Measurements from ENCODE around the gene PTPN6.

Gene PTPN6

DNA sequence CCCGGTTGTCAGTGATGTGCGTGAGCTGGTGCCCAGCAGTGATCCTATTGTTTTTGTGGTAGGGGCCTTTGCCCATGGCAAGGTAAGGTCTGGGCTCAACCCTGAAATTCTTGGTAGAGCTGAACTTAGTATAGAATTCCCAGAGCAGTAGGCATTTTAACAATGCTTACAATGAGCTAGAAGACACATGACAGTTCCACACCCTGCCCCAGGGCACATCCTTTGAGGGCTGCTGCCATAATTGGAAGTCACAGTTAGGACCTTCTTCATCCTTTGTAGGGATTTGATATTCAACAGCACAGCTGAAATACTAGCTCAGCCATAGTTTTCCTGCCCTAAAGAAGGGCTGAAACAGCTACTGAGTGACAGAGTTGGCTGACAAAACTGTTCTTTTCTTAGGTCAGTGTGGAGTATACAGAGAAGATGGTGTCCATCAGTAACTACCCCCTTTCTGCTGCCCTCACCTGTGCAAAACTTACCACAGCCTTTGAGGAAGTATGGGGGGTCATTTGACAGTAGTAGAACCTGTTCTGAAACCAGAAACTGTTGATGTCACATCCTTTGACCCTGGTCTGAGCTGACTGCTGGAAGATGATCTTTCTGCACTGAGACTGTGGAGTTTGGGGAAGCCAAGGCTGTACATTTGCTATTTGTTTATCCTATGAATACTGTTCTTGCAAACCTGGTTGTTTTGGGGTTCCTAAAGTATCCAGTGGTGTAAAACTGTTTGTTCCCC is 24.3 kb downstream of the PTPN6 start:
- DNase-seq = no peak

DNA sequence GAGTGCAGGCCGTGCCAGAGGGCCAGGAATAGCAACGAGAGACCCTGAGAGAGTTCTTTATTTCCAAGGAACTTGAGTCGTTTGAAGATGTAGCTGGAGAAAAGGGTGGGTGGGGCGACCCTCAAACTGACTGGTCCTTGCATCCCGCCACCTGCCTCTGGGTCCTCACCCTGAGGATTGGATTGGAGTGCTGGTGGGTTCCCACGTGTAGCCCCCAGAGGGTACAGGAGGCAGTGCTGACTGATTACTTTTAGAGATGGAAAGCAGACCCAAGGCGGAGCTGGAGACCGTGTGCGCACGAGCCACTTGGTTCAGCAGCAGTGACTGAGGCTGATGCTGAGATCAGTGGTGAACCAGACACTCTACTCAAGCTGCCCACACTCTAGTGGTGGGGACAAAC is 26.5 kb downstream of the PTPN6 start:
- DNase-seq = no peak

DNA sequence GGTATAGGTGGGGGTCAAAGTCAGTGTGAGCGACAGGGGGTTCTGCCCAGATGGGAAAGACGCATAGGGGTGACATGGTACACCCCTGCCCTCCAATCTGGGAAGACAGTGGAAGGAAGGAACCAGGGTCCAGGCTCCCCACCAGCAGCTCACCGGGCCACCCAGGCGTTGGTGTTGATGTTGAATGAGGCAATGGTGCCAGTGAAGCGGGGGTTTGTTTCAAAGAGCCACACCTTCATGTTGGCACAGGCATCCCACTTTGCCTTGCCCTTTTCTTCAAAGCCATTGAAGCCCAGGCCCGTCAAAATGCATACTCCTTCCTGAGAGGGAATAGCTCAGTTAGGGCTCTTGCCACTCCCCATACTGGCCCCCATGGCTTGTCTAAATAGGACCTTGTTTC is 27.0 kb downstream of the PTPN6 start:
- DNase-seq = no peak

DNA sequence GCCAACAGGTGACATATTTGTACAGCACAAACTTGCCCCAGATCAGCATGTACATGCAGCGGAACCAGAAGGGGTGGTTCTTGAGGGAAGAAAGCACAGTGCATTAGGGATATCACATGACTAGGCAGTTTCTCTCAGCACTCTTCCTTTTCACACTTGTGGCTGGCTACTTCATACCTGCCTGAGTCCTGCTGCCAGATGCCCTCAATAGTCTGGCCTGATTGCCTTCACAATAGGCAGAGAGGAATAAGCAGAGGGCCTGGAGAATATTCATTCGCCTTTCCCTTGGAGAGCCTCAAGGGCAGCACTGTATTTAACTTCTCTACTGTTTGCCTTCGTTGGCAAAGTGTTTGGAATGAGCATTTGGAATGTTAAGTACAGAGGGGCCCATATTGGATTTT is 27.5 kb downstream of the PTPN6 start:
- no peak for DNase-seq

DNA sequence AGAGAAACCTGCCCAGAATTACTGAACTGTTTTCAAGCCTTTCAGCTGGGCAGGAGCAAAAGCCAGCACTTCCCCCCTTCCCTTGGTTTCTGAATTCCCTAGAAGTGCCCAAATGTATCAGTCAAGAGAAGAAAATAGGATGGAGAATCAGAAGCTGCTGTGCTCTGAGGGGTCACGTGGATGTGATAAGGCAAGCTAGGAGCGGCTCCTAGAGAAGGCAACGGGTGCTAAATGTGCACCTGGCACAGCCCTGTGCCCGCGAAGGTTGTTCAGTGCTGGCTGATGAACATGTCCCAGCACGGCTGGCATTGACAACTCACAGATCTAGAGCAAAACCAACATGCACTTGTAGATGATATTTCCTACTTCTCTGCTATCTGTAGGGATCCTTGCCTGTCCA is 27.9 kb downstream of the PTPN6 start:
- no peak for DNase-seq

DNA sequence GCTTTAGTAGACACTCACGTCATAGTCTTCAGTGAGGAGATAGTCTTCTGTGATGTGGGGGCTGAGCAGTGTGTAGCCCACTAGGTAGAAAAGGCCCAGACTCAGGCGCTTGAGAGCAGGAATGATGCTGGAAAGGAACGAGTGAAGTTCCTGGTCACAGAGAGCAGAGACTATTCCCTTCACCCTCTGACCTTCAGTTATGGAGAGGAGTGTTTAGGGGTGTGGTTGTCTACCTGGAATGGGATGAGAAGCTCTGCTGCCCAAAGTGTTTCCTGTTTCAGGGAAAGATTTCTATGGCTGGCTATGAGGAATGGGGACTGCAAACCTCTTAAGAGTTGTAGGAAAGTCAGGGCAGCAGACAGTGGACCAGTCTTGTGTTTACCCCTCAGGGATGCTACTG is 28.3 kb downstream of the PTPN6 start:
- no peak for DNase-seq

DNA sequence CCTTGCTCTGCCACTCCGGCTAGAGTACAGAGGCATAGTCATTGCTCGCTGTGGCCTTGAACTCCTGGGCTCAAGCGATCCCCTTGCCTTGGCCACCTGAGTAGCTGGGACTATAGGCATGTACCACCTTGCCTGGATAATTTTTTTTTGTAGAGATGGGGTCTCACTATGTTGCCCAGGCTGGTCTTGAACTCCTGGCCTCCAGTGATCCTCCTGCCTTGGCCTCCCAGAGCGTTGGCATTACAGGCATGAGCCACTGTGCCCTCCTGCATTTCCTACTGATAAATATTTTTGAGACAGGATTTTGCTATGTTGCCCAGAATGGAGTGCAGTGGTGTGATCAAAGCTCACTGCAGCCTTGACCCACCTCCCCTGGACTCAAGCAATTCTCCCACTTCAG is 28.9 kb downstream of the PTPN6 start:
- no peak for DNase-seq

DNA sequence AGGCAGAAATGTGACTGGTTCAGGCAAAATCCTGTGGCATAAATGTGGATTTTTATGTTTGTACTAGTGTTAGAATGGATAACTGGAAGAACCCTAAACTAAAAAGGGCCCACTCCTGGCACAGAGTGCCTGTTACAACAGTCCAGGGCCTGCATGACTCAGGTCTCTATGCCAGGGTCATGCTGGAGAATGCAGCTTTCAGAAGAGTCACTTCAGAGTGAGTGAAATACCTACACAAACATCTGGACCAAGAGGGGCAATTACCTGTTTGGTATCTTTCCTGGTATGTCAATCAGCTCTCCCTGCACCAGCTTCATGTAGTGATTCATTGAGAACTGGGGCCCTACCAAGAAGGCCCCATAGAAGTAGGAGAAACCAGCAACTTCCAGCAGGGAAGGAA is 29.6 kb downstream of the PTPN6 start:
- no peak for DNase-seq

DNA sequence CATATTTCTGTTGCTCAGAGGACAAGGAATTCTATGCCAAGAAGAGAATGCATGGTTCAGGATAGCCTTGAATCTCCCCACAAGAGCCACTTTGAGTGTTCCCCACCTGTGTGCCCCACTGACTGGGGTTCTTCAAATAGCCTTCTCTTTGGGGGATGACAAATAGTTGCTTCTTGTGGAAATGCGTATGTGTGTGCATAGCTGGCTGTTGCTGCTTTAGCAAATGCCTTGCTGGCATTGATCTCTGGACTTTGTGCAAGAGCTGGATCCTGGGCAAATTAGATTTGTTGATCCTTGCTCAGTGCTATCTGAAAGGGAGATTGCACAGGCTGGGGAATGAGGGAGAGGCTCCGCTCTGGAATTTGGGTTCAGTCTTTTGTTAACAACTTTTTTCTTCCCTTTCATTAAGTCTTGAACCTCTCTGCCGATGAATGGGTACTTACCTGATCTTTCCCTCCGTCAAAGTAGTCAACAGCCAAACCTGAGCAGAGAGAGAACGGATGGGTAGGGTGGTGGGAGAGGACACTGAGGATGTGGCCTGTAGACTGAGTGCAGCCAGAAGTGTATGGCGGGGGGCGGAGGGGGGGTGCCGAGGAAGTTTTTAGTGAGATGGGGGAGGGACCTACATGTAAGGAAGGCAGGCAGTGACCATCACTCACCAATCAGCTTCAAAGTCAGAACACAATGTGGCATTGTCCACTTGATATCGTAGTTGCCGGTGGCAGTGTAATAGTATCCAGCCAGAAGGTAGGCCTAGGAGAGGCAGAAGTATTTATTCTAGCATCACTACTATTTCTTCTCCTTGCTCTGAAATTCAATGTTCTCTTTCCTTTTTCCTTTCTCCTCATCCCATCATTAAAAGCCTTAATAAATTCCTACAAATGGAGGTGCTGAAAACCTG is 30.2 kb downstream of the PTPN6 start:
- DNase-seq = no peak

DNA sequence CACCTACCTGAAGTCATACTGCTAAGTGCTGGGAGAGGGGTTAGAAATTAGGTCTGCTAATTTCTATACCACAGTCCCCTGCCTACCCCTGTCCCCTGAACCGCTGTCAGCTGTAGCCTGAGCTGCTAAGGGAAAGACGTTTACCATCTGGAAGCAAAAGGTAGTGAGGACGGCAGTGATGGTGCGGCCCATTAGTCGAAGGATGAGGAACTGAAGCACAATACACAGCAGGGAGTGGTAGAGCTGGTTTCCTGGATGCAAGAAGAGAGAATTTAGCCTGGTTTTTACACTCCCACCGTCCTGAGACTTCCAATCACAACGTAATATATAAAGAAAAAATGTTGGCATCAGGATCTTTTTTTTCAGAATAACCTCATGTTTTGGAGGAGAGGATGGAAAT is 31.4 kb downstream of the PTPN6 start:
- no peak for DNase-seq

DNA sequence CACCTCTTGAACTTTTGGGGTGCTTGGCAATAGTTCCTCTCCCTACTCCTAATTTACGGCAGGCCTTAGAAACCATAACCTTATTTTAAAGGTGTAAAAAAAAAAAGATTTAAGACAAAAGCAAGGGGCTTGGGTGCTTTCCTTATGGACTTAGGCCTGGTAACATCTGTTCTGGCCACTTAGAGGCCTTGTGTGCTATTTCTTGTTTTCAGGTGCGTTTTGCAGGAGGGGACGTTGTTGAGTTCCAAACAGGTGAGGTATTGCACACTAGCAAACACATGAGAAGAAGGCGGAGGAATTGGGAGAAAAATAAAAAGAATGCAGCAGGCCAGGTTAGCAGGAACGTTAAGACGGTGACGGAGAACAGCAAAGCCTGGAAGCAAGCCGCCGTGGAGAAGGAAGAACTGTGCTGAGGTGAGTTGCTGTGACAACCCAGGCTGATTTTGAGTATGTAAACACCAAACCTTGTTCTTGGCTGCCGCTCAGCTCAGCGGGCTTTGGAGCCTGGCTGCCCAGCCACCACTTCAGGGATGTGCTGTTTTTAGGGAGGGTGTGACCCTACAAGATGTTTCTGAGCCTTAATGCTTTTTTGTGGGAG is 36.9 kb downstream of the PTPN6 start:
- no peak for DNase-seq

DNA sequence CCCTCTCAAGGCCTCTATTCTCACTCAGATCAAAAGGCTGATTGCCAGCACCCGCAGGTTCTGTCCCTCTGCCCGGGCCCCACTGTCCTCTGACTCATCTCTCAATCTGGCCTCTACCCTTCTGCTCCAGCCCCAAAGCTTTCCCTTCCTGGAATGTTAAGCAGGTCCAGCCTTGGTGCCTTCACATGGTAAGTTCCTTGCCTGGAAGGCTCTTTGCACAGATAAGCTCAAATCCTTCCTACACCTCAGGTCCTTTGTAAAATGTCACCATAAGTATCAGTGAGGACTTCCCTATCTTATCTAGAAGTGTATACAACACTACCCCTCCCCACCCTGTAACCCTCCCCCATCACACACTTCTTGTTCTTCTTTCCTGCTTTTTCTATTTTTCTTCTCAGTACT is 44.9 kb downstream of the PTPN6 start:
- no peak for DNase-seq

DNA sequence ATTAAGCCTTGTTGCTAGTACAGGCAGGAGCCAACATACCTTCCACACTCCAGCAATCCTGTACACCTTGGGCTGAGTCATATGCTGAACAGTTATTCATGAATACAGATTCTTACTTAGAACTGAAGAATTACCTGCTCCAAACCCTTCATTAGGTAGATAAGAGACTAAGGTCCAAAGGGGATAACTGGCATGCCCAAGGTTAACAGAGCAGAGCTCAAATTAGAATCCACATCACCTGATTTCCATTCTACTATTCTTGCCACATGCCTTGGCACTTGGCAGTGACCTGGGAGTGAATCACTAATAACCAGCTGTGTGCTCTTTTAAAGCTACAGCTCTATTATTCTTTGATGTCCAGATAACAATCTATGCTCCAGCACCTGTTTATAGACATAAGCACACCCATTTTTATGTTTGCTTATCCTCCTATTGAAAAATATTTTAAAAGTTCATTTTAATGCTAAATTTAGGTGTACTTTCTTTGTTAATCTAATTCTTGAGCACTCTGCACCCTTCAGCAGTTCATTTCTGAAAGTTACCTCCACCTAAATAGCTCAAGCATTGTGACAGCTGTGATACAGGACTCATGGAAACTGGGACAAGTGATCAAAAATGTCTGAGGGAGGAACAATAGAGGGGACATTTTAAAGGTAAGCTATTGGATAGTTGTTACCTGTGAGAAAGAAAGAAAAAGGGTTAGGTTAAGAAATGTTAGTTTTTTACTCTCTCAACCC is 47.7 kb downstream of the PTPN6 start:
- no peak for DNase-seq

DNA sequence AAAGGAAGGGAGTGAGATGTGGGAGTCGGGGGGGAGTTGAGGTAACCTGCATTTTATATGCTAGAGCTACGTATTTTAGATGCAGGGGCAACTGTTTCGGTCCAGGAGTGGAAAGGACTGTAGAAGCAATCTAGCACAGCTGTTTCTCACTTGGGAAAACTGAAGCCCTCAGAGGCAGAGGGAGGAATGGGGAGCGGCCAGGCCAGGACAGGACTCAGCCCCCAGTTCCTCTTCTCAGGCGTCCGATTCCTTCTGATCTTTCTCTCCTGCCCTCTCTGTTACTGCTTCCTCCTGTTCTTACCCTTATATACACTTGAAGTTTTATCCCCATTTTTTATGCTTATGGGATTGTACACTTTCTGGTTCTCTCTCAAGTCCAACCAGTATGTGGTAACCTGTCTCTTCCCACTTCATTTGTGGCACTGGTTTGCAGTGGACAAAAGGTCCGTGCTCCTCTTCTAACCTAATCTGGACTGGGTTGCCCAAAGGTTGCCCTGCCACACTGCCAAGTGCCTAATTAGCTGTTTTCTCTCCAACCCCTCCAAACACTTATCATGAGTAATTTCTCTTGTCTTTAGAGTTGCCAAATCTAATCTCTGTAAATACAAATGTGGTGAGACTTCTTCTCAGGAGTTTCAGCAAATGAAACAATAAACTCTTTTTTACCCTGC is 50.9 kb downstream of the PTPN6 start:
- DNase-seq = no peak

DNA sequence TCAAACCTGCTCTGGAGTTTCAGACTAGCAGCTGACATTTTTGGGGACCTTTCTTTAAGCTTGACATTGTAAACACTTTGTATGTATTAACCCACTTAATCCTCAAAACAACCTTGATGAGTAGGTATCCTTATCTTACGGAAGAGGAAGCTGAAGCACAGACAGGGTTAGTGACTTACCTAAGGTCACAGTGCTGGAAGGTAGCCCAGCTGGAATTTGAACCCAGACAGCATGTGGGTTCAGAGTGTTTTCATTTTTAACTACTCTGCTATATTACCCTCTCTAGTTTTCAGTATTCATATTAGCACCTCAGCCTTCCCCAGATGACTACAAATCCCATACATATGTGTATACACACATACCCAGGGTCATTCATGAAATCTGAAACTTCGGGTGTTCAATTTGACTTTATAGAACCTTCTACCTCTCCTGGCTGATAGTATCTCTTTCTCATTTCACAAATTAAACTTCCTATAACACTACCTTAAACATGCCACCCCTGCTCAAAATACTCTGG is 53.2 kb downstream of the PTPN6 start:
- no peak for DNase-seq

DNA sequence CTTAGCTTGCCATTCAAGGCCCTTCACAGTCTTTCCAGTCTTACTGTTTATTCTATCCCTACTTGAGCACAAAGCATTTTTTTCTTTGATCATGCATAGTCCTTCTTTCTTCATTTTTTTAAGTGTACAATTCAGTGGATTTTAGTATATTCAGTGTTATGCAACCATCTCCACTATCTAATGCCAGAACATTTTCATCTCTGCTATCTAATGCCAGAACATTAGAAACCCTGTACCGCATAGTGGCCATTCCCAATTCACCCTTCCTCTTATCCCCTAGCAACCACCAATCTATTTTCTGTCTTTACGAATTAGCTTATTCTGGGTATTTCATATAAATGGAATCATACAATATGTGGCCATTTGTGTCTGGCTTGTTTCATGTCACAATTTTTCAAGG is 53.7 kb downstream of the PTPN6 start:
- DNase-seq = no peak

DNA sequence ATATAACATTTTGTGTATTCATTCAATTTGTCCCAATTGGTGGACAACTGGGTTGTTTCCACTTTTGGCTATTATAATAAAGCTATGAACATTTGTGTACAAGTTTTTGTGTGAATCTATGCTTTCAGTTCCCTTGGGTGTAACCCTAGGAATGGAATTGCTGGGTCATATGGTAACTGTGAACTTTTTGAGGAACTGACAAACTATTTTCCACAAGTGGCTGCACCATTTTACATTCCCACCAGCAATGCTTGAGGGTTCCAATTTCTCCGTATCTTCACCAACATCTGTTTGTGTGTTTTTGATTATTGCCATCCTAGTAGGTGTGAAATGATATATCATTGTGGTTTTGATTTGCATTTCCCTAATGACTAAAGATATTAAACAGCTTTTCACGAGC is 54.2 kb downstream of the PTPN6 start:
- DNase-seq = no peak

DNA sequence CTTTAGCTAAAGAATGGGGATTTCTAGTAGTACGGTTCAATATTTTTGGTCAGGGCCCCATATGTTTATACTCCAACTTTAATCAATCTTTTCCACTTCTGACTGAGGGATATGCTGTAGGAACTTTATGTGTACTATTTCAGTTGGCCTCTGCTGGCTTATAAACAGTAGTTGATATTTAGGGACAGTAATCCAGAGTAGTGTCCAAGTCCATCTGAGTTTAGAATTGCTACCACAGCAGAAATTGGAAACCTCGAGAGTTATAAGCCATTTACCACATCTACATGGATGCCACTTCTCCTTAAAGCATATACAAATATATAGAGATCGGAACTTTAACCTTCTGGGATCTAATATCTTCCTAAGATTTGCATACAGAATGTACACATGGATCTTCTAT is 55.5 kb downstream of the PTPN6 start:
- DNase-seq = no peak

DNA sequence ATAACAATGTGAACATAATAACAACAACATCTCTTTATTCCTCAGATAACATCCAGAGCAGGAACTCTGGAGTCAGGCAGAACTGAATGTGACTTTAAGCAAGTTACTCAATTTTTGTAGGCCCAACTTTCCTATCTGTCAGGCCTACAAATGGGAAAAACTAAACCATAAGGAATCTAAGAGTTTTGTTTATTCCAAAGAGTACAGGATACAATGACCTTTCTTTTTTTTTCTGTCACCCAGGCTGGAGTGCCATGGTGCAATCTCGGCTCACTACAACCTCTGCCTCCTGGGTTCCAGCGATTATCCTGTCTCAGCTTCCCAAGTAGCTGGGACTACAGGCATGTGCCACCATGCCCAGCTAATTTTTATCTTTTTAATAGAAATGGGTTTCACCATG is 57.7 kb downstream of the PTPN6 start:
- no peak for DNase-seq

DNA sequence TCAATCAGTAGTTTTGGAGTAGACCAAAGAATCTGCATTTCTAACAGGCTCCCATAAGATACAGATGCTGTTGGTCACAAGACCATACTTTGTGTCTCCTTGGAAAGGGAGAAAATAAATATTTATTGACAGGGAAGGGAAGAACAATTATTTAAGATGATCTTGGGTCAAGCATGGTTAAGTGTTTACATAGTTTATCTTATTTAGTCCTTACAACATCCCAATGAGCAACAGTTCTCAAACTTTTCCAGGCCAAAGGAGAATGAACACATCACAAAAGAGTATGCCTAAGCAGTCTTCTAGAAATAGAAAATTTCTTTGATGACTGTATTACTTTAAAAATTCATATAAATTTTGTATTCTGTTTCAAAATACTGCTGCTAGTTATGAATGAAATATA is 58.4 kb downstream of the PTPN6 start:
- no peak for DNase-seq
